ENCODE measurements around the gene PANK4.
A peak's percentile ranks its signal among the peaks of the same experiment; 100 is the strongest.

The PANK4 gene

DNA sequence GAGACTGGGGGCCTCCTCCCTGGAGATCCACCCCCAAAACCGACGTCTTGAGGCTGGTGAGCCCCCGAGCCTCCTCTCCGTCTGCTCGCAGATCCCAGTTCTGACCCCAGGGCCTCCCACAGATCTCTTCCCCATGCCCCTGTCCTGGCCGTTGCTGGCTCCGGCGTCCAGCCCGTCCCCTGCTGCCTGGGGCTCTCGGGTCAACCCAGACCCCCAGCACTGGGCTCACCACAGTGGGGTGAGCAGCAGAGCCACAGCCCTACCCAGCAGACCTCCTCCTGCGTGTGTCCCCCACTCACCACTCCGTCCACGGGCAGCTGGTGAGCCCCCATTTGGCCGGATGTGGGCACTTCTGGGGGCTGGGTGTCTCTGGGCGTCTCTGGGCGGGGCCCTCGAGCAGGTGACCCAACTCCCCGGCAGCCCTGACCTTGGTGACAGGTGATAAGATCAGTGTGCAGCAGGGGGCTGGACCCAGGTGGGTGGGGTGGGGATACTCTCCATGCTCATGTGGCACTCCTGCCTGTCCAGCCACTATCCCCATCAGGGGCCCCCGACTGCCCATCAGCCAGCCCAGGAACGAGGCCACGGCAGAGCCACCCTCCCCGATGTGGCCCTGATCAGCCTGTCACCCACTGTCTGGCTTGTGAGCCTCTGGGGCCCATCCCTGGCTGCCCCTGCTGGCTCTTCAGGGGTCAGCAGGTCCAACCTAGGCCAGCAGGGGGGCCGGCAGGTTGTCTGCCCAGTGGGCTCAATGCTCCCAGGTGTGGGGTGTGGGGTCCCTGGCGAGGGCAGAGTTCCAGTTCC, 30.5 kb upstream of the PANK4 start:
- Histone ChIP-seq H4K20me1 (ENCODE audit: control insufficient read depth, insufficient read depth, low read depth, low read length) (no peaks in the 10 kb centered on the region), H3K4me3 (ENCODE audit: low read length) (peak overlapping the region; percentile 71), H3K79me2 (ENCODE audit: control insufficient read depth, low read length) (no peaks in the 10 kb centered on the region), H3K36me3 (ENCODE audit: control insufficient read depth, low read length) (no peaks in the 10 kb centered on the region), H3K27me3 (ENCODE audit: control insufficient read depth, low read length) (no peaks in the 10 kb centered on the region), H3K4me2 (ENCODE audit: low read length) (peak overlapping the region; percentile 63), H3K27ac (ENCODE audit: low read depth, low read length) (peak overlapping the region; percentile 32; the same call in 1 of the 2 replicates), H3F3A (ENCODE audit: control insufficient read depth, insufficient read depth) (no peaks in the 10 kb centered on the region), H3K9me2 (replicated peaks; ENCODE audit: control insufficient read depth, low read length) (no peaks in the 10 kb centered on the region), H3K9me3 (ENCODE audit: control insufficient read depth, insufficient read depth, low read length) (no peaks in the 10 kb centered on the region), H3K4me1 (ENCODE audit: control insufficient read depth, low read length) (peaks cover 27% of the 10 kb centered on the region)
- no peak for TF ChIP-seq EZH2phosphoT487 (IDR thresholded peaks at IDR 0.05; ENCODE audit: borderline replicate concordance, low read length)
- TF ChIP-seq, protein P1, sequence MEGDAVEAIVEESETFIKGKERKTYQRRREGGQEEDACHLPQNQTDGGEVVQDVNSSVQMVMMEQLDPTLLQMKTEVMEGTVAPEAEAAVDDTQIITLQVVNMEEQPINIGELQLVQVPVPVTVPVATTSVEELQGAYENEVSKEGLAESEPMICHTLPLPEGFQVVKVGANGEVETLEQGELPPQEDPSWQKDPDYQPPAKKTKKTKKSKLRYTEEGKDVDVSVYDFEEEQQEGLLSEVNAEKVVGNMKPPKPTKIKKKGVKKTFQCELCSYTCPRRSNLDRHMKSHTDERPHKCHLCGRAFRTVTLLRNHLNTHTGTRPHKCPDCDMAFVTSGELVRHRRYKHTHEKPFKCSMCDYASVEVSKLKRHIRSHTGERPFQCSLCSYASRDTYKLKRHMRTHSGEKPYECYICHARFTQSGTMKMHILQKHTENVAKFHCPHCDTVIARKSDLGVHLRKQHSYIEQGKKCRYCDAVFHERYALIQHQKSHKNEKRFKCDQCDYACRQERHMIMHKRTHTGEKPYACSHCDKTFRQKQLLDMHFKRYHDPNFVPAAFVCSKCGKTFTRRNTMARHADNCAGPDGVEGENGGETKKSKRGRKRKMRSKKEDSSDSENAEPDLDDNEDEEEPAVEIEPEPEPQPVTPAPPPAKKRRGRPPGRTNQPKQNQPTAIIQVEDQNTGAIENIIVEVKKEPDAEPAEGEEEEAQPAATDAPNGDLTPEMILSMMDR (IDR thresholded peaks at IDR 0.05; ENCODE audit: low read depth, low read length, poor library complexity, severe bottlenecking): no peak

DNA sequence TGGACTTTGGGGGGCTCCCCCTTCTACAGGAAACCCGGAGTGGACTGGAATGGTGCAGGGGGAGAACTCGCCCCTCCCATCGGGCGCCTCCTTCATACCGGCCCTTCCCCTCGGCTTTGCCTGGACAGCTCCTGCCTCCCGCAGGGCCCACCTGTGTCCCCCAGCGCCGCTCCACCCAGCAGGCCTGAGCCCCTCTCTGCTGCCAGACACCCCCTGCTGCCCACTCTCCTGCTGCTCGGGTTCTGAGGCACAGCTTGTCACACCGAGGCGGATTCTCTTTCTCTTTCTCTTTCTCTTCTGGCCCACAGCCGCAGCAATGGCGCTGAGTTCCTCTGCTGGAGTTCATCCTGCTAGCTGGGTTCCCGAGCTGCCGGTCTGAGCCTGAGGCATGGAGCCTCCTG, 29.9 kb upstream of the PANK4 start, which contains the start of gene TNFRSF14:
TNFRSF14 (plus strand) TSS at position 95 of the 401 bp plus-strand sequence; CDS start at position 389, 294 bp downstream.
- Histone ChIP-seq H3K36me3 (ENCODE audit: control insufficient read depth, low read length) (no peaks in the 10 kb centered on the region), H3F3A (ENCODE audit: control insufficient read depth, insufficient read depth) (no peaks in the 10 kb centered on the region), H3K4me1 (ENCODE audit: control insufficient read depth, low read length) (peaks cover 27% of the 10 kb centered on the region), H3K9me3 (ENCODE audit: control insufficient read depth, insufficient read depth, low read length) (no peaks in the 10 kb centered on the region), H3K27ac (ENCODE audit: low read depth, low read length) (peak within 1 kb of the TSS; percentile 32), H3K4me3 (ENCODE audit: low read length) (peak within 1 kb of the TSS; percentile 71), H3K9me2 (replicated peaks; ENCODE audit: control insufficient read depth, low read length) (no peaks in the 10 kb centered on the region), H4K20me1 (ENCODE audit: control insufficient read depth, insufficient read depth, low read depth, low read length) (no peaks in the 10 kb centered on the region), H3K27me3 (ENCODE audit: control insufficient read depth, low read length) (no peaks in the 10 kb centered on the region), H3K79me2 (ENCODE audit: control insufficient read depth, low read length) (no peaks in the 10 kb centered on the region), H3K4me2 (ENCODE audit: low read length) (peak within 1 kb of the TSS; percentile 63)
- TF ChIP-seq EZH2phosphoT487 (IDR thresholded peaks at IDR 0.05; ENCODE audit: borderline replicate concordance, low read length): no peak
- TF ChIP-seq, protein P1 (IDR thresholded peaks at IDR 0.05; ENCODE audit: low read depth, low read length, poor library complexity, severe bottlenecking): peak; percentile 14

DNA sequence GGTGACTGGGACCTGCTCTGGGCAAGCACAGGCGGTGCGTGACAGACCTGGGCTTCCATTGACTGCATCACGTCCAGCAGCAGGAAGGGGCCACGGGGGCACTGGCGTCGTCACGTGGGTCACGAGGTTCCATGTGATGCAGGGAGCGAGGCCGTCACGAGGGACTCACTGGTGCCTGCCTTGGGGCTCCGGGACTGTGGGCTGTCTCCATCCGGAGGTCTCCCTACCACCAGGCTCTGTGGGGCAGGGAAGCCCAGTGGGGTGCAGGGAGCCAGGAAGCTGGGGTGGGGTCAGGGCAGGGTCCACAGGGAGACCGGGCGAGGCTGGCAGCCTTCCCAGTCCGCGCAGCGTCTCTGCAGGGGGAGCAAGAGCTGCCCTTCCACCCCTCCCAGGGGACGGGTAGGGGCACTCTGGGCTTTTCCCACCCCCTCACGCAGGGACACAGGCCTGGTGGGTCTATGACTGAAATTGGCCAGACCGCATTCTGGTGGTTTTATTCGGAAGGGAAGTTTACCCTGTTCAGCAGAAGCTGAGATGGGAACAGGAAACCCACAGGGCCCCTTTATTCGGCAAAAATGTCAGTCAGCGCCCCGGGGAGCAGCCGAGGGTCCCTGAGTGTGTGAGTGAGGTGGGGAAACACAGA, 29.4 kb upstream of the PANK4 start:
- Histone ChIP-seq H3K9me3 (ENCODE audit: control insufficient read depth, insufficient read depth, low read length) (no peaks in the 10 kb centered on the region), H3K4me2 (ENCODE audit: low read length) (peak overlapping the region; percentile 63), H3K4me3 (ENCODE audit: low read length) (peak overlapping the region; percentile 71), H3K36me3 (ENCODE audit: control insufficient read depth, low read length) (no peaks in the 10 kb centered on the region), H3K9me2 (replicated peaks; ENCODE audit: control insufficient read depth, low read length) (no peaks in the 10 kb centered on the region), H3F3A (ENCODE audit: control insufficient read depth, insufficient read depth) (no peaks in the 10 kb centered on the region), H3K4me1 (ENCODE audit: control insufficient read depth, low read length) (peaks cover 27% of the 10 kb centered on the region), H3K27me3 (ENCODE audit: control insufficient read depth, low read length) (no peaks in the 10 kb centered on the region), H4K20me1 (ENCODE audit: control insufficient read depth, insufficient read depth, low read depth, low read length) (no peaks in the 10 kb centered on the region), H3K79me2 (ENCODE audit: control insufficient read depth, low read length) (no peaks in the 10 kb centered on the region), H3K27ac (ENCODE audit: low read depth, low read length) (peak overlapping the region; percentile 32)
- no peak for TF ChIP-seq EZH2phosphoT487 (IDR thresholded peaks at IDR 0.05; ENCODE audit: borderline replicate concordance, low read length)
- TF ChIP-seq, protein P1 (IDR thresholded peaks at IDR 0.05; ENCODE audit: low read depth, low read length, poor library complexity, severe bottlenecking): no peak

Measured in DOHH2 (cell line).